Aorta (tissue), 5 donors: ENCODE measurements around the gene SAA4. TPM values are rescaled to one million over a fixed set of nuclear protein-coding genes. Genes with fewer than 3 reads are reported as not detected.
A peak's percentile ranks its signal among the peaks of the same experiment; 100 is the strongest.
"Not testable (repeated sequence)": the region's sequence is repeated elsewhere in the genome, so short reads cannot be mapped to it uniquely, and the experiment has no call there.

Source experiments
- ATAC-seq: fragments of 200-7000 bp; cut with Tn5 transposase; one replicate; pipeline ENCODE4 v1.9.1; 2022; ENCODE audit warnings: moderate library complexity; ENCODE audit not compliant: low FRiP score
- DNase-seq, 2 donors: peaks; one replicate each; pipeline ENCODE4 v3.0.0-alpha.2; 2020
- H3K27ac ChIP-seq, 2 donors: one replicate each; pipeline ENCODE4 v1.5.1; 2013; ENCODE audit warnings: low read length in 2 of 2, mild to moderate bottlenecking in 2 of 2, moderate library complexity in 2 of 2, control low read depth in 1 of 2, inconsistent platforms in 1 of 2, low read depth in 1 of 2
- H3K27me3 ChIP-seq, 2 donors: one replicate each; pipeline ENCODE4 v1.6.1; 2013; ENCODE audit warnings: control low read depth in 1 of 2, low read length in 1 of 2, mild to moderate bottlenecking in 1 of 2, moderate library complexity in 1 of 2; ENCODE audit not compliant: insufficient read depth in 2 of 2, control insufficient read depth in 1 of 2
- H3K36me3 ChIP-seq, 2 donors: one replicate each; pipeline ENCODE4 v1.6.1; 2013; ENCODE audit warnings: control low read depth in 1 of 2, low read length in 1 of 2, mild to moderate bottlenecking in 1 of 2; ENCODE audit not compliant: insufficient read depth in 2 of 2, control insufficient read depth in 1 of 2
- H3K4me1 ChIP-seq, 2 donors: one replicate each; pipeline ENCODE4 v1.6.1; 2013; ENCODE audit warnings: low read length in 2 of 2, control low read depth in 1 of 2, mild to moderate bottlenecking in 1 of 2, moderate library complexity in 1 of 2; ENCODE audit not compliant: insufficient read depth in 2 of 2, control insufficient read depth in 1 of 2
- H3K4me3 ChIP-seq, 2 donors: one replicate each; pipeline ENCODE4 v1.5.1; 2013; ENCODE audit warnings: low read length in 2 of 2, control low read depth in 1 of 2, mild to moderate bottlenecking in 1 of 2
- H3K9me3 ChIP-seq: one replicate; pipeline ENCODE4 v1.6.1; 2013; ENCODE audit warnings: mild to moderate bottlenecking, low read length; ENCODE audit not compliant: control insufficient read depth
- WGBS, 2 donors: extraction: QIAGEN DNeasy Blood & Tissue Kit; methylation state at CpG; one replicate each; pipeline ENCODE4 v1.1.7; 2013; 5-methylcytosine and 5-hydroxymethylcytosine counted together
- intact Hi-C, 2 donors: fragments of 100-400 bp; cut with DNase I; formaldehyde crosslinking; loops; one replicate each; pipeline versions ENCODE4 v1.14.2 to v1.15.0; 2022
- polyA plus RNA-seq, 2 donors: library from polyadenylated mRNA; stranded (reverse); fragments of 200-250 nt; gene quantifications; one replicate each; pipeline ENCODE4 v1.2.3, GENCODE V29; 2013
- total RNA-seq, 2 donors: library from RNA; stranded (reverse); fragmentation: NEBNext Ultra II Directional; extraction: Animal tissue kit (Norgen Biotek cat#: 25700); gene quantifications; one replicate each; pipeline ENCODE4 v1.2.1, GENCODE V29; 2021
- donor health status: healthy with polysubstance abuse.
- donor health status: Bipolar disorder and iron deficiency.
- donor health status: DM: no; HTN: no; CAD: no.
- donor health status: DM: no; HTN: no; CAD: no.
- donor health status: DM: yes; HTN: yes; CAD: no.

Gene SAA4
- total and polyA plus RNA-seq, 4 donors: 0.84 to 2.1 TPM; not detected in 2

- DNase-seq (no peak), ATAC-seq (no peak)
- Histone ChIP-seq H3K4me3 (no peak overlapping the region), H3K36me3 (no peaks in the 10 kb centered on the region), H3K9me3 (no peaks in the 10 kb centered on the region), H3K27ac (no peak overlapping the region), H3K4me1 (no peaks in the 10 kb centered on the region), H3K27me3 (no peaks in the 10 kb centered on the region)
- WGBS, 2 donors: 83 to 92% methylated on average over 11 of the region's 11 CpGs
- intact Hi-C loops: no loop called here
Measured at GRCh38 chr11:18253778-18254338, 17.3 kb upstream of the SAA4 start.

GRCh38 chr11:18253233-18253632 lies 16.6 kb upstream of the SAA4 start:
- Histone ChIP-seq H3K27me3 (no peaks in the 10 kb centered on the region), H3K9me3 (no peaks in the 10 kb centered on the region), H3K4me3 (no peak overlapping the region), H3K4me1 (no peaks in the 10 kb centered on the region), H3K27ac (no peak overlapping the region), H3K36me3 (no peaks in the 10 kb centered on the region)
- DNase-seq: no peak
- intact Hi-C loops: no loop called here
- 90 to 91% methylated on average over 3 of the region's 3 CpGs for WGBS, 2 donors
- ATAC-seq: no peak

- WGBS, 2 donors: 40 to 48% methylated on average over 5 of the region's 5 CpGs
- H3K27ac ChIP-seq: no peak within 1 kb of the TSS
- ATAC-seq (no peak), DNase-seq (no peak)
- H3K27me3 ChIP-seq: no peaks in the 10 kb centered on the region
- H3K9me3 ChIP-seq: no peaks in the 10 kb centered on the region
- H3K4me3 ChIP-seq: no peak within 1 kb of the TSS
- intact Hi-C loops: loop anchor here in 1 of 2 donors (10.0 kb wide), 1 partner anchor 146 kb away; the partner anchor contains the start of gene LDHA
- H3K4me1 ChIP-seq: no peaks in the 10 kb centered on the region
- no peaks in the 10 kb centered on the region for H3K36me3 ChIP-seq
Measured at GRCh38 chr11:18248561-18248960, 12.0 kb upstream of the SAA4 start, which contains the start of gene SAA2. Gene SAA2, minus strand, starts transcription at chr11:18248668. Its CDS starts 657 bp downstream, at chr11:18248011.

GRCh38 chr11:18247191-18247581 lies 10.6 kb upstream of the SAA4 start:
- not testable (repeated sequence) for ATAC-seq, H3K4me1 ChIP-seq
- 67 to 88% methylated on average over 2 to 3 of the region's 6 CpGs for WGBS, 2 donors

GRCh38 chr11:18246379-18247190 lies 10.0 kb upstream of the SAA4 start:
- 82 to 87% methylated on average over 10 to 11 of the region's 11 CpGs for WGBS, 2 donors
- not testable (repeated sequence) for H3K27ac ChIP-seq, H3K27me3 ChIP-seq, H3K4me1 ChIP-seq, H3K4me3 ChIP-seq, DNase-seq, H3K9me3 ChIP-seq, H3K36me3 ChIP-seq
- intact Hi-C loops: loop anchor here in 1 of 2 donors (10.0 kb wide), 1 partner anchor 148 kb away; the partner anchor contains the start of gene LDHA
- peak; percentile 12 for ATAC-seq

More at GRCh38 chr11:18247191-18247581, 10.6 kb upstream of the SAA4 start:
- not testable (repeated sequence) for DNase-seq, H3K27me3 ChIP-seq, H3K9me3 ChIP-seq, H3K36me3 ChIP-seq, H3K4me3 ChIP-seq, H3K27ac ChIP-seq
- intact Hi-C loops: loop anchor here in 1 of 2 donors (10.0 kb wide), 1 partner anchor 148 kb away; the partner anchor contains the start of gene LDHA

- intact Hi-C loops: loop anchor here in 1 of 2 donors (10.0 kb wide), 1 partner anchor 149 kb away; the partner anchor contains the start of gene LDHA
- ATAC-seq: peak; percentile 4
- H3K36me3 ChIP-seq: no peaks in the 10 kb centered on the region
- no peaks in the 10 kb centered on the region for H3K9me3 ChIP-seq
- no peak overlapping the region for H3K4me3 ChIP-seq
- no peaks in the 10 kb centered on the region for H3K27me3 ChIP-seq
- WGBS, 2 donors: 41 to 47% methylated on average over 6 of the region's 6 CpGs
- no peak for DNase-seq
- no peak overlapping the region for H3K27ac ChIP-seq
- no peaks in the 10 kb centered on the region for H3K4me1 ChIP-seq
Measured at GRCh38 chr11:18245396-18245795, 8.8 kb upstream of the SAA4 start.

- Histone ChIP-seq H3K27ac (no peak overlapping the region), H3K4me1 (no peaks in the 10 kb centered on the region), H3K9me3 (no peaks in the 10 kb centered on the region), H3K4me3 (no peak overlapping the region), H3K36me3 (no peaks in the 10 kb centered on the region), H3K27me3 (no peaks in the 10 kb centered on the region)
- ATAC-seq: no peak
- intact Hi-C loops: loop anchor here in 1 of 2 donors (10.0 kb wide), 1 partner anchor 151 kb away; the partner anchor contains the start of gene LDHA
- DNase-seq: peak in 1 of 2 donors; percentile 60
- 5 to 8% methylated on average over 1 of the region's 1 CpG for WGBS, 2 donors
Measured at GRCh38 chr11:18243783-18244362, 7.3 kb upstream of the SAA4 start.

GRCh38 chr11:18239655-18240054 lies 3.1 kb upstream of the SAA4 start:
- intact Hi-C loops: loop anchor here in 1 of 2 donors (10.0 kb wide), 1 partner anchor 155 kb away; the partner anchor contains the start of gene LDHA
- no peak overlapping the region for H3K4me3 ChIP-seq
- no peaks in the 10 kb centered on the region for H3K4me1 ChIP-seq
- H3K9me3 ChIP-seq: no peaks in the 10 kb centered on the region
- no peak overlapping the region for H3K27ac ChIP-seq
- ATAC-seq (no peak), DNase-seq (no peak)
- WGBS, 2 donors: 83 to 85% methylated on average over 1 of the region's 1 CpG
- H3K27me3 ChIP-seq: no peaks in the 10 kb centered on the region
- no peaks in the 10 kb centered on the region for H3K36me3 ChIP-seq
